Esophagus muscularis mucosa (tissue), 4 donors: Measurements from ENCODE around the gene DENND6A. TPM values are rescaled to one million over a fixed set of nuclear protein-coding genes. Genes with fewer than 3 reads are reported as not detected.

Experiments
- DNase-seq: peaks from one replicate; pipeline ENCODE4 v3.0.0-alpha.2; 2017; ENCODE audit errors: extremely low spot score
- H3K27ac ChIP-seq, 4 donors: fragments of 200-600 bp; sonication (generic); replicated peaks in 1 of 4; 1 replicate in 3 of 4; 2 replicates in 1 of 4; pipeline ENCODE4 v1.5.1; 2016 to 2019; ENCODE audit warnings: mild to moderate bottlenecking in 1 of 4
- H3K27me3 ChIP-seq, 4 donors: fragments of 200-600 bp; sonication (generic); one replicate each; pipeline versions ENCODE4 v1.5.1 to v1.6.0; 2016 to 2019
- H3K36me3 ChIP-seq, 4 donors: fragments of 200-600 bp; sonication (generic); one replicate each; pipeline ENCODE4 v1.5.1; 2016 to 2019
- H3K4me1 ChIP-seq, 4 donors: fragments of 200-600 bp; sonication (generic); one replicate each; pipeline ENCODE4 v1.5.1; 2016 to 2019
- H3K4me3 ChIP-seq, 4 donors: fragments of 200-600 bp; sonication (generic); 1 replicate in 2 of 4; 2 replicates in 2 of 4; pipeline ENCODE4 v1.5.1; 2016 to 2019; ENCODE audit warnings: mild to moderate bottlenecking in 4 of 4, moderate library complexity in 1 of 4
- H3K9me3 ChIP-seq, 4 donors: fragments of 200-600 bp; sonication (generic); 1 replicate in 3 of 4; 2 replicates in 1 of 4; pipeline ENCODE4 v1.5.1; 2016 to 2019
- CTCF ChIP-seq, 3 experiments: fragments of 200-600 bp in 2 of 3; fragments of 450-650 bp in 1 of 3; sonication (generic) in 2 of 3; IDR thresholded peaks; one replicate each; pipeline ENCODE4 v1.5.1; 2017 to 2019; ENCODE audit warnings: antibody characterized with exemption in 3 of 3, mild to moderate bottlenecking in 2 of 3, moderate library complexity in 1 of 3
- EP300 ChIP-seq: sonication (generic); formaldehyde crosslinking; IDR thresholded peaks from one replicate; pipeline ENCODE4 v1.6.1; 2017; ENCODE audit warnings: antibody characterized with exemption
- POLR2A ChIP-seq: fragments of 450-650 bp; IDR thresholded peaks from one replicate; pipeline ENCODE4 v1.6.1; 2017; ENCODE audit warnings: antibody characterized with exemption, moderate library complexity, mild to moderate bottlenecking, low read depth
- POLR2AphosphoS5 ChIP-seq, 2 donors: sonication (generic); formaldehyde crosslinking; IDR thresholded peaks; one replicate each; pipeline ENCODE4 v1.6.1; 2017; ENCODE audit warnings: antibody characterized with exemption in 2 of 2
- WGBS: methylation state at CpG from one replicate; pipeline ENCODE4 v1.1.5; 2018; 5-methylcytosine and 5-hydroxymethylcytosine counted together
- intact Hi-C: fragments of 100-400 bp; cut with DNase I; formaldehyde crosslinking; loops from one replicate; pipeline ENCODE4 v1.15.1; 2023
- total RNA-seq, 4 donors: library from RNA; depleted of rRNA; stranded (reverse); fragments of >200 nt; gene quantifications; one replicate each; pipeline versions ENCODE4 v1.1.0 to v1.2.1, GENCODE V29; 2016

Gene DENND6A
- total RNA-seq, 4 donors from 2014 or later = 24.6 to 47.2 (median 43.2) TPM

DNA sequence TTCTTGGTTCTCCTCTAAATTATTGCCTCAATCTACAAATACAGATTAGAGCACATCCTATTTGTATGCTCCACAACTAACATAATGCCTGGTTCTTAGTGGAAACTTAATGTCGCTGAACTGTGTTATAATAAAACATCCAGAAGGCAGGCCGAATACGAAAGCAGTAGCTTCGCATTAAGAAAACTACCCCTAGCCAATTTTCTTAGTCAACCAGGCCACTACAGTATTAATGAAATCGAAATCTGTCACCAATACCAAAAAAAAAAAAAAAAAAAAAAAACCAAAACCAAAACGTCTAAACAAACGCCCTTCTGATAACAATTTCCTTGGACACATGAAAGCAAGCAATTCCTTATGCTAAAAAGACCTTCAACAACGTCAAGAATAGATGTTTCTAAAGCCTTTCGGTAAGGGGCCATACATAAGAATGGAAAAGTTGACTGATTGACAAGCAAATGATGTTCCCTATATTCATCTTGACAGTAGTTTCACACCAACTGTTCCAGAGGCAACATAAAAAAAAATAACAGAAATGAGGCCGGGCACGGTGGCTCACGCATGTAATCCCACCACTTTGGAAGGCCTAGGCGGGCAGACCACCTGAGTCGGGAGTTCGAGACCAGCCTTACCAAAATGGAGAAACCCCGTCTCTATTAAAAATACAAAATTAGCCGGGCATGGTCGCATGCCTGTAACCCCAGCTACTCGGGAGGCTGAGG, 1.3 kb downstream of the DENND6A start:
- 13% methylated on average over 19 of the region's 19 CpGs for WGBS
- Histone ChIP-seq H3K9me3 (no peaks in the 10 kb centered on the region), H3K4me1 (peaks cover 29 to 57% (median 51%) of the 10 kb centered on the region in 4 donors), H3K4me3 (peak overlapping the region; percentile 82 to 93 (median 88)), H3K36me3 (no peaks in the 10 kb centered on the region), H3K27me3 (no peaks in the 10 kb centered on the region), H3K27ac (peak overlapping the region; percentile 97 to 99 (median 98))
- no peak for TF ChIP-seq POLR2A
- TF ChIP-seq CTCF (IDR thresholded peaks at IDR 0.05) = no peak
- TF ChIP-seq EP300 = no peak
- TF ChIP-seq POLR2AphosphoS5 (IDR thresholded peaks at IDR 0.05) = no peak
- intact Hi-C loops = loop anchor here (5.0 kb wide), 2 partner anchors 66 to 94 kb away; partner anchors contain the start of genes ARF4 and SLMAP
- no peak for DNase-seq

DNA sequence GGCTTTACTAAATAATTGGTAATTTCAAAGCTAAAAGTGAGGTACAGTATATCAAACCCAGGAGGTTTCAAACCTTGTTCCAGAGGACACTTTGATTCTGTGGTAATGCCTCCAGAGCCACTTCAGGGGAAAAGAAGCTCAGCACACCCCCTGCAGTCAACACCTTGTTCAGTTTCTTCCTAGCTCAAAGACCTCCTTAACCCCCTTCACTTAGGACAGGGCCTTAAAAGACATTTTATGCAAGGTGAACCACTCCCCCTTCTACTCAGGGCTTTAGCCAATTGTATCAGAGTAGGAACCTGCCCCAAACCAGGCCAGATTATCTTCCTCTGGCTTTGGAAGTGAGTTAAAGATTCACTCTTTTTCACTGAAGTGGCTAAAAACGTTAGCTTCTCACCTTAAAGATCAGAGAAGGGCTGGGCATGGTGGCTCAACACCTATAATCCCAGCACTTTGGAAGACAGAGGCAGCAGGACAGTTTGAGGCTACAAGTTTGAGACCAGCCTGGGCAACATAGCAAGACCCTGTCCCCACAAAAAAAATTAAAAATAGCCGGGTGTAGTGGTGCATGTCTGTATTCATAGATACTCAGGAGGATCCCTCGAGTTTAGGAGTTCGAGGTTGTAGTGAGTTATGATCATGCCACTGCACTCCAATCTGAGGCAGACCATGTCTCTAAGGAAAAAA, 3.4 kb downstream of the DENND6A start:
- DNase-seq = no peak
- Histone ChIP-seq H3K27me3 (no peaks in the 10 kb centered on the region), H3K27ac (peak overlapping the region; percentile 43 to 98 (median 98)), H3K36me3 (peaks cover 0 to 1% (median 0%) of the 10 kb centered on the region in 4 donors), H3K4me1 (peaks cover 39 to 74% (median 68%) of the 10 kb centered on the region in 4 donors), H3K4me3 (peak overlapping the region in 1 of 4 donors; percentile 82), H3K9me3 (no peaks in the 10 kb centered on the region)
- TF ChIP-seq CTCF (IDR thresholded peaks at IDR 0.05) (no peak), POLR2AphosphoS5 (IDR thresholded peaks at IDR 0.05) (no peak), POLR2A (no peak), EP300 (no peak)
- WGBS = 71% methylated on average over 4 of the region's 4 CpGs
- intact Hi-C loops = loop anchor here (5.0 kb wide), 2 partner anchors 68 to 92 kb away; partner anchors contain the start of genes ARF4 and SLMAP

DNA sequence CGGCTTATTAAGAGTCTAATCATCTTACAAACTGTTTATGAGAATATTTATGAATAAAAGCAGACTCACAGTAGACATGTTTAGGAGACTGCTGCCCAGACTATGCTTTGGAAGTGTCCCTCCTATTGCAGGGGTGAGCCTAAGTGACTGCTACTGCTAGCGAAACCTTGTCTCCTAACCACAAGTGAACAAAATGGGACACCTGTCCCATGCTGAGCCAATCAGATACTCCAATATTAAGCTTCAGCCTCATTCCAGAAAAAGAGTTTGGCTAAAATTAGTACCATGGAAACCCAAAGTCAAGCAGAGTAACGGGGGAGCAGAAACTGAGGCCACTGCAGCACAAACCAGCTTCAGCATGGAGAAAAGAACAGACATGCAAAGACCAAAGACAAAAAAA, 4.6 kb downstream of the DENND6A start:
- no peak overlapping the region for H3K4me3 ChIP-seq
- no peaks in the 10 kb centered on the region for H3K9me3 ChIP-seq
- peaks cover 37 to 81% (median 71%) of the 10 kb centered on the region in 4 donors for H3K4me1 ChIP-seq
- H3K27ac ChIP-seq = peak overlapping the region in 3 of 4 donors; percentile 26 to 98 (median 98)
- no peak for DNase-seq
- TF ChIP-seq CTCF (IDR thresholded peaks at IDR 0.05) = no peak
- no peak for TF ChIP-seq POLR2AphosphoS5 (IDR thresholded peaks at IDR 0.05)
- TF ChIP-seq POLR2A = no peak
- TF ChIP-seq EP300 = no peak
- no peaks in the 10 kb centered on the region for H3K27me3 ChIP-seq
- 60% methylated on average over 3 of the region's 3 CpGs for WGBS
- peaks cover 0 to 7% (median 0%) of the 10 kb centered on the region in 4 donors for H3K36me3 ChIP-seq
- intact Hi-C loops = no loop called here

DNA sequence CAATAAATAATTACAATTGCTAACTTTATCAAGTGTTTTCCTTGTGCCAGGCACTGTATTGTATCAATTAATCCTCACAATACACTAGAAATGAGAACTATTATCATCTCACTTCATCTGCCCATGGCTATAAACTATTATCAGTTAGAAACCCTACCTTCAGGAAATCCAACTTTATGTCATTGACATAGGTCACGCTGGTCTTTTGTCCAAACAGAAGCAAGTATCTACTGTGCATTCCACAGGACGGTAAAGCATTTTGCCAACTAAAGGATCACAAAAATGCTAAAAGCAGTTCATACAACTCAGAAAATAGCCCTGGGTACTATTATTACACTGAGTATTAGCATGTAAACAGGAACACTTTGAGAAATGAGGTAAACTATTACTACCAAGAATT, 9.6 kb downstream of the DENND6A start:
- WGBS = 72% methylated on average over 2 of the region's 2 CpGs
- H3K4me1 ChIP-seq = peaks cover 28 to 80% (median 52%) of the 10 kb centered on the region in 4 donors
- no peak overlapping the region for H3K4me3 ChIP-seq
- no peaks in the 10 kb centered on the region for H3K27me3 ChIP-seq
- no peak for DNase-seq
- TF ChIP-seq POLR2AphosphoS5 (IDR thresholded peaks at IDR 0.05) (no peak), EP300 (no peak), POLR2A (no peak), CTCF (IDR thresholded peaks at IDR 0.05) (no peak)
- peaks cover 0 to 33% (median 7%) of the 10 kb centered on the region in 4 donors for H3K36me3 ChIP-seq
- H3K9me3 ChIP-seq = no peaks in the 10 kb centered on the region
- intact Hi-C loops = no loop called here
- H3K27ac ChIP-seq = no peak overlapping the region
